GM21526 (cell line): ENCODE data around the gene RAPGEF5.

Experiments
- ATAC-seq: cut with Tn5 transposase; IDR thresholded peaks from one replicate; pipeline ENCODE4 v1.9.1; 2021; ENCODE audit warnings: moderate library complexity; ENCODE audit not compliant: unreplicated experiment, low FRiP score

RAPGEF5 gene

DNA sequence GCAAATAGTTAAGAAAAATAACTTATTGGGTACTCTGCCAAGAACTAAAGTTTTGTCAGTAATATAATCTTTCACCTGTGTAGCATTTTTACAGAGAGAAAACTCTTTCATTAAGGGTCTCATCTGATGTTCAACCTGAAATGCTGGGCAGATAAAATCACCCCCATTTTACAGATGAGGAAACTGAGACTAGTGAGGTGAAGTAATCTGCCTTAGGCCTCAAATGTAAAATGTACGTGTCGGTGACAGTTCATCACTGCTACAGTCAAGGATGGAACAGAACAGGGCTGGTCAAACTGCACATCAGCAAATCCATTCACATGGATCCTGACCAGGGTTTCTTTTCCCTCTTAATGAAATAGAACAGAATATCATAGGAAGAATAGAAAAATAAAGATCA is 121.8 kb downstream of the RAPGEF5 start:
- no peak for ATAC-seq

DNA sequence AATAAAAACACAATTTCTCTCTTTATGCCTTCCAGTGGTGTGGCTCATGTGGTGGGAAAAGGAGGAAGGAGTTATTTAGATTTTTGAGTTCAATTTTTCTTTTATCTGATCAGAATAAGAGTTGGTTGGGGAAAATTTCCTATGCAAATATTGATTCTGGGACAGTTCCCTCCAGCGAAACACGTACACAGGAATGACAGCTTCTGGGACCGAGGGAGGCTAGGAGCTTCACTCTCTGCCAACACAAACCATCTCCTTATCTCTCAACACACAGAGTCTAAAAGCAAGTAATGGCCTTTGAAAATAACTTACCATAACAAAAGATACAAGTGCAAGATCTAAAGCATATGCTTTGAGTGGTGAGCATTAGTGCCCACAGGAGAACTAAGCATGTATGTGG is 122.7 kb downstream of the RAPGEF5 start:
- ATAC-seq = no peak

DNA sequence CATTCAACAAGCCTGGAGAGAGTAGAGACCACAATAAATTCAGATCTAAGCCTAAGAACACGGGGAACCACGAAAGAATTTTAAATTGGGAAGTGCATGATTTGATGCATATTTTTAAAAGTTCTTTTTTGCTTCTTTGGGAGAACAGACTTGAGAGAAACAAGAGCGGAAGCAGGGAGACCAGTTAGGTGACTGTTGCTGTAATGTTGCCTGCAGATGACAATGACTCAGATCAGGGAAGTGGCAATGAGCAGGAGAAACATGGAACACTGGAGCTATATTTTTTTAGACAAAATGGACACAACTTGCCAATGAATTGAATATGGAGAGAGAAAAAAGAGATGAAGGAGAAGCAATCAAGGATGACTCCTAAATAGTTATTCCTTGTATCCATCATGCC is 125.1 kb downstream of the RAPGEF5 start:
- ATAC-seq = no peak

DNA sequence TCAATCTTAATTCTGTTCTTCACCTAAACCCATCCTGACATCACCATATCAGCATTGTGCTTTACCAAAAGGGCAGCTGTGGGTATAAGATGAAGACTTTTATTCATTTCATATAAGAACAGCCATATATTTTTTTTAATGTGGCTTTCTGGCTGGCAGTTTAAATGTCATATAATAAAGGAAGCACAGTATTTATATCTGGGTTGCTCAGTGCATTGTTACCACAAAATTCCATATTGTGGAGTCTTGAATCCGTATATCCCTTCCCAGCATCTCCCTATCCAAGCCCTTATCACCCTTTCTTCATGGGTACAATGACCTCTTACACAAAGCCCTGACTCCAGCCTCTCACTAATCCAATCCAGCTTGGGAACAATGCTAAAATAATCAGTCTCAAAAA is 125.8 kb downstream of the RAPGEF5 start:
- ATAC-seq = no peak

DNA sequence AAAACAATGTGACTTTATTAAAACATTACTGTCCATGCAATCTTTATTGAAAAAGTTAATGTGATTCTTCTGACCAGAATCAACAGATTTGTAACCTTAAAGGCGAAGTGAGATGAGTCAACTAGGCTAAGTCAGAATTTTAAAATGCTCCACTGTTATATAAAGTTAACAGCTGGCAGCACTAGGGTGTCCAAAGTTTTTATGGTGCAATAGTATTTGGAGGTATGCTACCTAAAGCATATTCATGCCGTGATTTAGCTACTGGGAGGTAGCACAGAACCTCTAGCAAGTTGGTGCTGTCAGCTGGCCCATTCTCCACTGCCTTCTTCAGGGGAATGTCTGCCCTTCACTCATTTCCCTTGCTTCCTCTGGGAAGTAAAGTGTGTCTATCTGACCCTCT is 126.7 kb downstream of the RAPGEF5 start:
- ATAC-seq = no peak

DNA sequence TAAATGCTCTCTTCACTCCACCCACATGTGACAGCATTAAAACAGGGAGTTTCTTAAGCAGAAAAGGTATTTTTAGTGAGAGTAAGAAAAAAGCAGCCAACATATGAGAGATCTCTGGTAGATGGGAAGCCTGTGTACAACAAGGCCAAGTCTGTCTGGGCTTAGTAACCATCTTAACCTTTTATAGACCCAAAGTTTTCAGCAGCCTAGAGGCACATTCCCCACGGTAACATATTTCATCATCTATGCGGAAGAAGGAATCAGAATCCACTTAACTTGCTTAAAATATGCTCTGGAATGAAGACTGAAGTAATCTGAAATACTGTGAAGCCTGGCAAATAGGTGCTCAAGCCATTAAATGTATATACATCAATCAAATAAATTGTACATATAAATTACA is 127.8 kb downstream of the RAPGEF5 start:
- ATAC-seq = no peak

DNA sequence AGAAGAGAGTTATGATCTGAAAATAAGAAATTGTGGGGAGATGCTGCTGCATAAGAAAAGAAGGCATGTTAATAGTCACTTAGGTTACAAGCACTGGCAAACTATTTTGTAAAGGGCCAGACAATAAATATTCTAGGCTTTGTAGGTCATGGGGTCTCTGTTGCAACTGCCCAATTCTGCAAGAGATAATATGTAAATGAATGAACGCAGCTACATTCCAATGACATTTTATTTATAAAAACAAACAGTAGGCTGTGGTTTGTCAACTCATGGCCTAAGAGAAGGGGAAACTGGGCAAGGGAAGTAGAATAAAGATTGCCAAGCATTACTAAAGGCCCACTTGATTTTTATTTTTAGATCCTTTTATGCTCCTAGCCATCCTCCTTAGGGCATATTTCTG is 133.1 kb downstream of the RAPGEF5 start:
- no peak for ATAC-seq

DNA sequence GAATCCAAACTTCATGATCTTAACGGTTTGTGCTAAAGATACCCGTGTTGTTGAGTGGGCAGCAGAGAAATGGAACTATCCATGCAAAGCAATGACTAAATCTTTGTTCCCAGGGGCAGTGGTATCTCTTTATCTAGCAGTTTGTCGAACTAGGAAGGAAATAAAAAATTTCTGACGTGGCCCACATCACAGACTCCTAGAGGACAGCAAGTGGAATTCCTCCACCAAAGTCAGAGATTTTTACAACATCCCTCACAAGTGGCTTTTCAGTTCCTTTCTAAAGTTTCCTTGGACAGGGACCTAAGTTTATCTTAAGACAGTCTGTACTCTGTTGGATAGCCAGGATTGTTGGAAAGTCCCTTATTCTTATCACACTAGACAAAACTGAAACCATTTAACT is 136.0 kb downstream of the RAPGEF5 start:
- no peak for ATAC-seq

DNA sequence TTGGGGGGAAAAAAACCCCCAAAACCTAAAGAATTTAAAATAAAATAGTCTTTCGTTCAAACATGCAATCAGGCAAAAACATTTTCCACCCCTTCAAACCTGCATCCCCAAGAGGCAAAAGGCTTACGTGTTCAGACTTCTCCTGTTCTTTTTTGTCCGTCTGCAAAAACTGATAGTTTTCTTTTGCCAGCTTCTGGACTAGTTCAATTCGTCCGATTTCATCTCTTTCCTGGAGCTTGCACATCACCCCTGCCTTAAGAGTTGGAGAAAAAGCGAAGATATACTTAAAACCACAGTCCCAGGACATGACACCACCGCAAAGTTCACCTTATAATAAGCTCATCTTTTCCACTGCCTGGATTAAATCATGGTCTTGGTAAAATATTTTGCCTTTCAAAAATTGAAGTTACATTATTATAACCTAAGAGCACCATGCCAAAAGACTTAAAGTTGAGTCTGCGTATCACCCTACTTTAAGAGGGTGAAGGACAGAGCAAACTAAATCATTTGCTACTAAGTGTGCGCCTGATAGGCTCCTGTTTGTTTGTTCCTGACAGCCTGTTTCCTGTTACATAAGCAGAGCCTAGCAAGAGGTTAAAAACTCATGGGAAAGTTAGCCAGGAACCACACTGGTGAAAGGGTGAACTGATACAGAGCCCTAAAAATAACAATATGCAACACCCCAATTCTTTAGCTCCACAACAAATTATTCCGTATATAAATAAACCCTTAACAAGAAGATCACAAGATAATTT is 137.0 kb downstream of the RAPGEF5 start:
- ATAC-seq = no peak

DNA sequence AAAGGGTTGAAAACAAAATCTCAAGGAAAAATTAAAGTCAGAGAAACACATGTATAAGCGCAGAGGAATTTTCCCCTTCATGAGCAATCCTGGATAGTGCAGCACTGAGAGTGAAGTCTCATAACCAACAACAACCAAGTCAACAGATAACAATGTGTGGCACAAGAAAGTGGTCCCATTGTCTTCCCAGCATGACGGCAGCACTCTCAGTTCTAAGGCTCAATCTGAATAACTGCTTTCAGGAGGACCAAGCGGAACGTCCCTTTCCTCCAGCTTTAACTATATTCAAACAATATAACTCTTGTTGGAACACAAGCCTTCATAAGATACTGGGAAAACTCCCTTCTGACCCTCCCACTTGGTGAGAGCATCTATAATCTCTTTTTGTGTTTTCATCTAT is 137.9 kb downstream of the RAPGEF5 start:
- no peak for ATAC-seq

DNA sequence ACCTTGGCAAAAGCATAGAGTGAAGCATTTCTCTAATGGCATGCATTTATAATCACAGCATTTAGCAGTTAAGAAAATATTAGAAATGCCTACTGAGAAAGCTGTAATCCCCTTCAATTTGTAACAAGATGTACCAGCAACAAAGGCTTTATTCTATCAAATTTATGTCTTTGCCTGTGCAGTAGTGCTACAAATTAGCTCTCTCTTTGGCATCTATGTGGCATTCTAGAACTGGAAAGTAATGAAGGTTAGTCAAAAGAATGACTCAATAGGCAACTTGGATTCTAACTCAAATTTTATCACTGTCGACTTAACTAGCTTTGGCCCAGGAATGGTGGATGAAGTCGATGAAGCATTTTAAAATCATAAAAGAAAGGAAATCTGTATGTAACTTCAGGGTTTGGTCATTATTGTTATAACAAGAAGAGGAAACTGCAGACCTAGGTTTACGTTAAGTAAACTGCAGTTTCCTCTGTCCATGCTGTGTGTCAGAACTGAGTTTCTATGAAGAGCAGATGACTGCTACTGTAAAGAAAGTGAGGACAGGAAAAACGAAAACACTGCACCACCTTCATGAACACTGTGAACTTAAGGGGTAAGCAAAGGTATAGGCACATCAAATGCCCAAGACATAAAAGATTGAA is 140.0 kb downstream of the RAPGEF5 start:
- no peak for ATAC-seq

DNA sequence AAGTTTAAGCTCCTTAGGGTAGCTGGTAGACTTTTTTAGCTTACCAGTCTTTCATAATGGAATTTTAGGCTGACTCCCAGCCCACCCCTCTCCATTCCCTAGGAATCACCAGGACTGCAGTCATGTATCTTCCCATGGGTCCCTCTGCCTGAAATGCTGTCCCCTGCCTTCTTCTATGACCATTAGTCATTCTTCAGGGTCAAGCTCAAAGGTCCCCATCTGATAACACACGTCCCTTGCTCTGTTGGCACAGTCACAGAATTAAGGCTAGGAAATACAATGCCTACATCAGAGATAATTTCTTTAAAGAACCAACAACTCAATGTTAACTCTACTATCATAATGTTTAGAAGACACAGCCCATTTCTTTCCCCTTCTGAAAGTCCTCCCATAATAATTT is 140.6 kb downstream of the RAPGEF5 start:
- no peak for ATAC-seq

DNA sequence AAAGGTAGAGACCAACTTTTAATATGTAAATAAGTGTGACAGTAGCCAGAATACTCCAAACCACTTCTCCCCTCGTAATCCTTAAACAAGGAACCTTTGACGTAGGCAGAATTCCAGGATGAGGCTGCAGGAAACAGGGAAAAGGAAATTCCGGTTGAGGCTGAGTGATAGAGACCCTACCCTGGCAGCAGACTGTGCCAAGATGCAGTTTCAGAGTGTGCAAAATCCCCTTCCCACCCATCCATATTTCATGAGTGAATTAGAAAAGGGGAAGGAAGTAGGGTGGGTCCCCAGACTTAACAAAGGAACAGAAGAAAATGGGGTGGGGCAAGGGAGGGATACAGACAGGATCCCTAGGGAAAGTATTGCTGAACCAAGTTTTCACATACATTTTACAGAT is 143.0 kb downstream of the RAPGEF5 start:
- ATAC-seq = no peak

DNA sequence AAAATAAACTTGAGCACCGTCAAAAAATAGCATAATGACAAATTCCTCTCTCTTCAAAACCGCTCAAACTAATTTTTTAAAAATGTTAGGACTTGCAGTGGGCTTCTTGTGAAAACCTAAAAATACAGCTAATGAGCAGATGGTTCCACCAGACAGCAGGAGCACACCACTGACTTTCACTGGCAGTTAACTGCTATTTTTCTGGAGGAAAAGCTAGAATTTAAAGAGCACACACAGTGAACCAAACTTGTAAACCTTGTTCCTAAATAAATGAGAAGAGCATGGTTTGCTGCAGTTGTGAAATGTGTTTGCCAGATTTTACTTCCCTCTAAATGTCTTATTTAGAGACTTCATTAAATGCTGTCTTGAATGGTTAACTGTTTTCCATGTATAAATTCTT is 143.9 kb downstream of the RAPGEF5 start:
- no peak for ATAC-seq

DNA sequence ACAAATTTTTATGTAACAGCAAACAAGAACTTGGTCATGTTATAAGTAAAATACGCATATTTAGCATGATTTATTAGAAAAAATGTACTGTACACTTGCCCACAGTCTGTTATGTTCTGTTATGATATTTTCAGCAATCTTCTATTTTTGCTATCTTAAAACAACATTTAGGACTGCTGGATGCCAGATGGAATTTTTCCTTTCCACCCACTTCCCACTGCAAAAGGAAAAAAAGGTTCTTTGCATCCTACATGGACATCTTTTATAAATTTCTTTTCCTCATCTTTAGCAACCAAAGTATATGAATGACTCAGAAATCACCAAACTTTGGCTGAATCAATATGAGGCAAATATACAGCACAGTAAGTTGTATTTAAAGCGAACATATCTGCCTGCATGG is 146.0 kb downstream of the RAPGEF5 start:
- no peak for ATAC-seq

DNA sequence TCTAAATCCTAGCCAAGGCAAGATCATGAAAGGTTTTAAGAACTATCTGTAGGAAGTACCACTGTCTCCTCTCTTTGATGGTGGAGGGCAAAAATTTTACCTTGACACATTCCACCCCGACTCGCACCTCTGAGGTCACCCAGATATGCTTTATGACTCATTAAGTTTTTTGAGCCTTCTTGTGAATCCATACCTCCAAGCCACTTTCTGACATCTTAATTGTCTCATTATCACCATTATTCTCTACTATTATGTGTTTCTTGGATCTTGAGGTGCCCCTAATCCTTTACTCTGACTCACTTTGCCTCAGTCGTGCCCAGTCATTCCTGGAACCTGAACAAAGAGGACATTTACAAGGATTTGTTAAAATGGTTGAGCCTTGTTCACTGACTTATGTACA is 146.6 kb downstream of the RAPGEF5 start:
- ATAC-seq = no peak

DNA sequence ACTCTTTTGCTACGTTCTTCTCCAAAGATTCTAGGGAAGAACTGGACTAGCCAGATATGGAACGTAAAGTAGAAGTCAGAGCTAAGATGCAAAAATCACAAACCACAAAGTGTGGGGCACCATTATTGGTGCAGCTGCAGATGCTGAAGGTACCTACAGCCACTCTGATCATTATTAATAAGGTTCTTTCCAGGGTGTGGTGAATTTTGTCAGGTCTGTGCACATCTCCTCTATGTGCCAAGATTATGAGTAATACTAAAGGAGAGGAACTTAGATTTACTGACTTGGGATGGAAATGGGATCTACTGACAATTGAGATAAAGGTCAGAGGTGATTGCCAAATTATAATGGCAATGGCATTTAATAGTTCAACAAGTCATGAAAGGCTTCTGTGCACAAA is 148.2 kb downstream of the RAPGEF5 start:
- ATAC-seq = no peak

DNA sequence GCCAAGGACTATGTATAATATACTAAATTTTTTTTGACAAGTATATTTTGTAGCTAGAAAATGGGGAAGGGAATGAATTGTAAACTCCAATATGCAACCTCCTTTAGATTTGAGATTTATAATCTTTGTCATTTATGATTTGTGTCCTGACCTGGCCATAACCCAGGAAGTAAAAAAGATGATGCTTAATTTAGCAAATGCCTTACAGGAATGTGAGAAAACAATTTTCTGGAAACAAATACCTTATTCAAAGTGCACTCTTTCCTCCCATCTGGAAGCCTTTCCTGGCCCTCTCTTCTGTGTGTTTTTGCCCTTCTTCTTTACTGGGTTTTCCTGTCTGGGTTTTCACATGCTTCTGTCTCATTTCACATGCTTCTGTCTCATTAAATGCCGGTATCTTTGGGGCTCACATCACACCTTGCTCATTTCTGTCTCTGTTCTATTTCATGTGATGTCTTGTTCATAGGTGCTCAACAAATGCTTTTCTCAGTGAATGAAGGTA is 149.2 kb downstream of the RAPGEF5 start:
- ATAC-seq = no peak

DNA sequence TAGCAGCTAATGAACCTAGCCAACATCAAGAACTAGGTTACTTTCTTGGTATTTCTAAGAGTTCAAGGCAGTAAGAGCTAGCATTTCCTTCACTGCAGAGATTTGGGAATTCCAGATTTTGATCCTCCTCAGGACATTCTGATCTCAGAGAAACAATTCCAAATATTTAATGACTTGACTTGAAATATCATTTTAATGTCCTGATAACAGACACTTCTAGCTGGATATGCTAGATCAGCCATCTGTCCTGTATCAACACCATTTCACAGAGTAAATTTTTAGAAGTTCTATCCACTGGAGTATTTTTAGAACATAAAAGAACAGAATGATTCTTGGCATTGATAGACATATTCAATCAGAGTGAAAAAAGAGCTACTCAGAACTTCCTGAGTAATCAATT is 151.3 kb downstream of the RAPGEF5 start:
- no peak for ATAC-seq

DNA sequence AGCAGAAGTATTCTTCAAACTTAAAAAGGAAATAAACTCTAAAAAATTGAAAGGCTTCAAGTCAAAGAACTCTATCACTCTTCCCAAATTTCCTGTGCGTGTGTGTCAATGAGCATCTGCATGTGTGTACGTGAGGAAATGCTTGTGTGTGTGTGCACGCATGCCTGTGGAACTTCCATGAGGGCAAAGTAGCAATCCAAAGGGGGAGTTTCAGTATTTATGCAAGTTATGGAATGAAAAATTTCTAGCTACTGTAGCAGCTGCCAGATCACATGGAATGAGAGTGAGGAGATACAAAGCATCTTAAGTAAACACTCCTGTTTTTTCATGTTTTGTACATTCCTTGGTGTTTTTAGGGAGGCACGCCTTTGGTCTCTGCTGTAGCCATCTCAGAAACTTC is 152.6 kb downstream of the RAPGEF5 start:
- ATAC-seq = no peak

DNA sequence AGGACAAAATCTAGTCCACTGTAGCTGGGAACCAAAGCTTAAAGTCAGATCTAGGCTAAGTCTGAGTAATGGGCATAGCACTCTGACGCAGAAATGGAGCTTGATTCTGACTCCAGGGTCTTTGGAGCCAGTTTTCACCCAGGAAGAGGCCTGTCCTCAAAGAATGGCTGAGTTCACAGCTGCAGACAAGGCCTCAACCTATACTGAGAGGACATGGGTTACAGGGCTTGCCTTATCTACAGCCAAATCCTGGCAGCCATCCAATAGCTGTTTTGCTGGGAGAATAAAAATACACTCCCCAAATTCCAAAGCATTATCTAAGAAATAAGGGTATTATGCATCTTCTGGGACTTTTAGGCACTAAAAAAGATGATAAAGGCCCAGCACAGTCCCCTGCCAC is 154.8 kb downstream of the RAPGEF5 start:
- ATAC-seq = no peak

DNA sequence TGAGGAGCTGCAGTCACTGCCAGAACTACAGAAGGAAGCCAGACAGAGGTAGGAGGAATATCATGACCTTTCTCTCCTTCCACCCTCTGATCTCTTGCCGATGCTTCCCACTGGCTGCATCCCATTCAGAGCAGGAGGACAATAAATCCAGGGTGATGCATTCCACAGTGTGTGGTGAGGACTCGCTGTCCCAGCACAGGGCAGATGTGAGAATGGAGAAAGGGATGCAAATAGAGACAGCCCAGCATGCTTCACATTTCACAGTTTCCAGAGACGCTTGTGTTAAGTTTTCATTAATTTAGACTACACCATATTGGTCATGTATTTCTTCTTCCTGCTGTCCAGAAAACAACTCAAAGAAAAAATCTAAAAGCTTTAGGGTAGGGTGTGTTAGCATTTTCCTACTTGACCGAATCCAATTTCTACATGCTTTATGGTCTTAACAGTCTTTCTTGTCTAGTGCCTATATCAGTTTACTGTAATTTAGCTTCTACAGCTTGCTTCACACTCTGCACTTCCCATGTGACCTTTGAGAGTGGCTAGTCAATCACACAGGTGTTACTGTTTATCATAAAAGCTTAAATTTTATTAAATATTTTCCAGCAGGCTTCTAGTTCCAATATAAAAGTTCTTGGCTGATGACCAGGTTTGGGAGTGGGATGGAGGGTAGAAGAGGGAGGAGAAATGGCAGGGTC is 155.6 kb downstream of the RAPGEF5 start:
- ATAC-seq = no peak
